ENCODE measurements around the gene USP36.

DNA sequence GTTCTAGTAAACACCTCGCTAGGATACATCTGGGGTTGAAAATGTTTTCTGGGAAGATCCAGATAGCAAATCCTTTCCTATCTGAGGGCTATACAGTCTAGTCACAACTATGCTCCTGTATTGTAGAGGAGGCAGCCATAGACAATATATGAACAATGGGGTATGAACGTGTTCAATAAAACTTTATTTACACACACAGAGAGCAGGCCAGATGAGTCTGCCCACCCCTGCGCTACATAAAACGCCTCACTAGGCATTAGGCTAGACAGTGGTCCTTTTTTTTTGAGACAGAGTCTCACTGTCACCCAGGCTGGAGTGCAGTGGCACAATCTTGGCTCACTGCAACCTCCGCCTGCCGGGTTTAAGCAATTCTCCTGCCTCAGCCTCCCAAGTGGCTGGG lies 11.1 kb downstream of the USP36 start:
- TF ChIP-seq, protein P1, sequence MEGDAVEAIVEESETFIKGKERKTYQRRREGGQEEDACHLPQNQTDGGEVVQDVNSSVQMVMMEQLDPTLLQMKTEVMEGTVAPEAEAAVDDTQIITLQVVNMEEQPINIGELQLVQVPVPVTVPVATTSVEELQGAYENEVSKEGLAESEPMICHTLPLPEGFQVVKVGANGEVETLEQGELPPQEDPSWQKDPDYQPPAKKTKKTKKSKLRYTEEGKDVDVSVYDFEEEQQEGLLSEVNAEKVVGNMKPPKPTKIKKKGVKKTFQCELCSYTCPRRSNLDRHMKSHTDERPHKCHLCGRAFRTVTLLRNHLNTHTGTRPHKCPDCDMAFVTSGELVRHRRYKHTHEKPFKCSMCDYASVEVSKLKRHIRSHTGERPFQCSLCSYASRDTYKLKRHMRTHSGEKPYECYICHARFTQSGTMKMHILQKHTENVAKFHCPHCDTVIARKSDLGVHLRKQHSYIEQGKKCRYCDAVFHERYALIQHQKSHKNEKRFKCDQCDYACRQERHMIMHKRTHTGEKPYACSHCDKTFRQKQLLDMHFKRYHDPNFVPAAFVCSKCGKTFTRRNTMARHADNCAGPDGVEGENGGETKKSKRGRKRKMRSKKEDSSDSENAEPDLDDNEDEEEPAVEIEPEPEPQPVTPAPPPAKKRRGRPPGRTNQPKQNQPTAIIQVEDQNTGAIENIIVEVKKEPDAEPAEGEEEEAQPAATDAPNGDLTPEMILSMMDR (IDR thresholded peaks at IDR 0.05; ENCODE audit: low read depth, low read length, poor library complexity, severe bottlenecking), result no peak
- TF ChIP-seq EZH2phosphoT487 (IDR thresholded peaks at IDR 0.05; ENCODE audit: borderline replicate concordance, low read length), result no peak
